GM18508 (cell line): ENCODE results near the gene CATSPERE.
A peak's percentile ranks its signal among the peaks of the same experiment; 100 is the strongest.
"Not testable (repeated sequence)": the region's sequence is repeated elsewhere in the genome, so short reads cannot be mapped to it uniquely, and the experiment has no call there.

Source experiments
- ATAC-seq: cut with Tn5 transposase; IDR thresholded peaks from one replicate; pipeline ENCODE4 v1.9.1; 2021; ENCODE audit warnings: moderate number of reproducible peaks; ENCODE audit not compliant: insufficient read depth, unreplicated experiment

CATSPERE gene

DNA sequence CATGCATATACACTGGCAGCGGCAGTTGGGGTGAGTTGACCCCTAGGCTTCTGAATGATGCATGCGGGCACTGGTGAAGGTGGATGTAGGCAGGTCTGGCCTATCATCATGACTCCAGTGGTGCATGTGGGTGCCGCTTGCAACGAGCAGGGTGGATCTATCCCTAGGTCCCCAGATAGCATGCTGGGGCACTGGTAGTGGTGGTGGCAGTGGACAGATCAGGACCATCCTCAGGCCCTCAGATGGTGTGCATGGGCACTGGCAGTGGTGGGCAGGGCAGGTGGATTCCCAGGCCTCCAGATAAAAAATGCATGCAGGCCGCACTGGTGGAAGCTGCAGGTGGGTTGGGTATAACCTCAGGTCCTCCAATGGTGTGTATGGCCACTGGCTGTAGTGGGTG, 52.4 kb downstream of the CATSPERE start:
- no peak for ATAC-seq

DNA sequence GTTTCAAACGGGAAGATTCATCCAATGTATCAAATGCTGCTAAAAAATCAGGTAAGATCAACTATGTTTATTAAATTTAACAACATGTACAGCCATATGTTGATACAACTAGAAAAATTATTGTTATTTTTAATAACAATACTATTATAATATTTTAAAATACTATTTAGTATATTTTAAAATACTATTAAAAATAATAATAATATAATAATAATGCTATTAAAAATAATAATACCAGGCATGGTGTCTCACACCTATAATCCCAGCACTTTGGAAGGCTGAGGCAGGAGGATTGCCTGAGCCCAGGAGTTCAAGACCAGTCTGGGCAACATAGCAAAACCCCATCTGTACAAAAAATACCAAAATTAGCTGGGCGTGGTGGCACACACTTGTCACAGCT, 54.6 kb downstream of the CATSPERE start:
- no peak for ATAC-seq

DNA sequence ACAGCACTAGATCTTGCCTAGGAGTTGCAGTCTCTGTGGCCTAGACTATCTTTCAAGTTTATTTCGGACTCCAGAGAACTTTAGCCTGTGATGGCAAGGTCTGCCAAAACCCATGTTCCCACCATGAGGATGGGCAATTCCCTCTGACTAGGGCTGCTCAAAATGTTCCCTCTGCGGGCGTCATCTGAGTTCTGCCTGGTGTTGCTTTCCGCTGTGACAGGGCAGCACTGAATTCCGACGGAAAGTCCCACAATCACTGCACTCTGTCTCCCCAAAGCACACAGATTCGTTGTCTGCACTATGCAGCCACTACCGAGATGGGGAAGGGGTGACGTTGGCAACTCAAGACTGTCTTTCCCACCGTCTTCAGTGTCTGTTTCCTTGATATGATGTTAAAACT, 75.2 kb downstream of the CATSPERE start:
- ATAC-seq: no peak

- ATAC-seq: no peak
These were observed 84.4 kb downstream of the CATSPERE start for GRCh38 chr1:244545511-244545910.

GRCh38 chr1:244548558-244549115, 87.6 kb downstream of the CATSPERE start:
- no peak for ATAC-seq

GRCh38 chr1:244552336-244552735, 91.3 kb downstream of the CATSPERE start:
- no peak for ATAC-seq

GRCh38 chr1:244556263-244556662, 95.2 kb downstream of the CATSPERE start:
- no peak for ATAC-seq

GRCh38 chr1:244557565-244557964, 96.5 kb downstream of the CATSPERE start:
- no peak for ATAC-seq

- no peak for ATAC-seq
These were observed 98.5 kb downstream of the CATSPERE start for GRCh38 chr1:244559561-244559960.

GRCh38 chr1:244562877-244563276, 101.8 kb downstream of the CATSPERE start:
- ATAC-seq: not testable (repeated sequence)

GRCh38 chr1:244573768-244574167, 112.7 kb downstream of the CATSPERE start:
- ATAC-seq: no peak

DNA sequence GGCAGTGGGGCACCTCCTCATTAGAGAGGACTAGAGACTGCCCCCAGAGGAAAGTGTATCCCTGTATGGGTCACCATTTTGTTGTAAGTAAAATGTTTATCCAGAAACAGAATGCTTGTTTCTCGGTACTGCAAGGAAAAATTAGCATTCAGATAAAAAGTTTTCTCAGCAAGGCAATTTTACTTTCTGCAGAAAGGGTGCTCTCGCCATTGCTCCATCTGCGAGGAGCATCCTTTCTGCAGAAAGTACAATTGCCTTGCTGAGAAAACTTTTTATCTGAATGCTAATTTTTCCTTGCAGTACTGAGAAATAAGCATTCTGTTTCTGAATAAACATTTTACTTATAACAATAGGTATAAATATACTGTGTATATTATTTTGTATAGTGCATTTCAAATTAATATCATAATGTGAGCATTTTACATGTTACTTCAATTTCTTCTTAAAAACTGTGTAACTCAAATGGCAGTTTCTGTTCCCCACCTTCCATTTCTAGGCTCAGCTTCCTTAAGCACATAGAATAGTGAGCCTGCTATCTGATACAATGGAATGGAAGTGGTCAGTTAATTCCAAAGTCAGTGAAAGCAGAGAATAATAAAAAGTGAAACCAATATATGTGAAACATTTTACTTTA, 115.3 kb downstream of the CATSPERE start:
- no peak for ATAC-seq

- not testable (repeated sequence) for ATAC-seq
These were observed 117.1 kb downstream of the CATSPERE start for GRCh38 chr1:244578205-244578604.

DNA sequence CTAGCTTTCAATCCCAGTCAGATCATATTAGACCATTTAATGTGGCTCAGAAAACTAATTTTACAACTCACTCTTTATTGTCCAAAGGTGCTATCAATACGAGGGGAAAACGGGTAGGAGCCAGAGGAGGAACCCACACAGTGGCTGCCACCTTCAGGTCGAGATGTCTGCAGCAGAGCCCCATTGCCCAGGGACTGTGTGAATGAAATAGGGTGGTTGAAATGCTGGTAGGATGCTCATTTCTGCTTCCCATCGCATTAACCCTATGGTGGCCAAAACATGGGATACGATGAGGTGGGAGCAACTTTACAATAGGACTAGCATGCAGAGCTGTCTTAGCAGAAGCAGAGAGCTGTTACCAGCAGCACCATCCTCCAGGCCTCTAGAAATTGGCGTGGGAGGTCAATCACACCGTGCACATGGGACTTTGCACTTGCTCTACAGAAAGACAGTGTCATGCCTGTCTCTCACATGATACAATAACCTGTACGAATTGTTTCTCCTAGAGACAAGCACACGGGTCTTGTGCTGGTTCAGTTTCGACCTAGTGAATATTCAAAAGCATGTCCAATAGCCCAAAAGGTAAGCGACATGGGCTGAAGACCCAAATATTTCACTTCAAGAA, 122.4 kb downstream of the CATSPERE start:
- ATAC-seq: no peak

GRCh38 chr1:244585867-244586266, 124.8 kb downstream of the CATSPERE start:
- ATAC-seq: no peak

- no peak for ATAC-seq
These were observed 129.6 kb downstream of the CATSPERE start for GRCh38 chr1:244590670-244591069.

DNA sequence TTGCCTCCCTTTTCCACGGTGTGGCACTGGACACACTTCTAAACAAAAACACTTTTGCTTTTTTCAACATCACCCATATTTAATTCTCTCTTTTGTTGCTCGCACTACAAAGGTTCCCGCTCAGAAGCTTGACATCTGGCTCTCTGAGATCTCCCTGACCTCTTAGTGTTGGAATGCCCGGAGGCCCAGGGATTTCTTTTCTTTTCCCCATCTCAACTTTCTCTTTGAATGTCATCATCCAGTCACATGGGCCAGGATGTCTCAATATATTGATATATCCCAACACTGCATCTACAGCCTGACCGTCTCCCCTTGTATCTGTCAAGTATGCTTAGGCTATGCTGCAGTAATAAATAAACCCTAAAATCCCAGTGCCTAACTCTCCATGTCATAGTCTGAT, 137.5 kb downstream of the CATSPERE start:
- no peak for ATAC-seq

DNA sequence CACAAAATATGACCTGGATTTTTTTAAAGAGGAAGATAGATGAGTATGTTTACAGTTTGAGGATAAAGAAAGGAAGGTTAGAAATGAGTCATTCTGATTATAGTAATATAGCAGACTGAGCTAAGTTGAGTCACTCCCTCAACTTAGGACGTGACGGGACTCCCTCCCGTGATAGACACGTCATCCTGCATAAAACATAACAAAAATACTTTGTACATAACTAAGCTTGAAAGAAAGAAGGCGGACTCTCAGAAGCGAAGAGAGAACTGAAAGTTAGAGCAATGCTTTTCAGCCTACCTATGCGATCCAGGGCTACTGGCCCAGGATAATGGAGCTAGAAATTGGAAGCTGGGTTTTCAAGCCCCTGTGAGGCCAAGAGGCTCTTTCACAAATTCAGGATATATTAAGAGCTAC, 138.9 kb downstream of the CATSPERE start:
- ATAC-seq: peak; percentile 91

DNA sequence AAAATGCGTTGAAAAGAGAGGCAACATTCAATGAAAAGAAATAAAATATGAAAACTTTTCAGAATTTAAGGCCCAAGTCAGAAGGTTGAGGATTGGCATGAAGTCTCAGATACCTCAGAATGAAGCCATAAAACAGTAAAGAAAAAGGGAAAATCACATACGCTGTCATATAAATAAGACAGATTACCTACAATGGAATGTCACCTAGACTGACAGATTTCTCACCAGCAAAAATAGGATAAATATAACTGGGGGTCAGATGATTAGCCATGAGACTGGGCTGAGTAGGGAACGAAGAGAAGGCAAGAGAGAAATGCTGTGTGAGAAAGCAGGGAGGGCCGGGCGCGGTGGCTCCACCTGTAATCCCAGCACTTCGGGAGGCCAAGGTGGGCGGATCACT, 140.3 kb downstream of the CATSPERE start:
- no peak for ATAC-seq

DNA sequence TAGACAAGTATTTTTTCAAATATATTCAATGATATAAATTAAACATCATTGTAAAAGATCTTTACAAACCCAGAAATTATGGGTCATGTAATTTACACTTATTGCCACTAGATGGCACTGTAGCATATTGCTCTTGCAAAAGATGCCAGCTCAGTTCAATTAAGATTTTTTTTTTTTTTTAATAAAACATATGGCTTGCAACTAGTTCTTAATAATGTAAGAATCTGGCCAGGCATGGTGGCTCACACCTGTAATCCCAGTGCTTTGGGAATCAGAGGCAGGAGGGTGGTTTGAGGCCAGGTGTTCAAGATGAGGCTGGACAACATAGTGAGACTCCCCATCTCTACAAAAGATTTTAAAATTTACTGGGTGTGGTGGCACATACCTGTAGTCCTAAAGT, 142.4 kb downstream of the CATSPERE start:
- no peak for ATAC-seq

- ATAC-seq: no peak
These were observed 144.8 kb downstream of the CATSPERE start for GRCh38 chr1:244605835-244606370.
